HG02938 (cell line): Measurements from ENCODE around the gene INHBE.

ENCODE experiments used
- ATAC-seq: cut with Tn5 transposase; IDR thresholded peaks from one replicate; pipeline ENCODE4 v1.9.1; 2021; ENCODE audit warnings: mild to moderate bottlenecking, moderate library complexity; ENCODE audit not compliant: unreplicated experiment

Gene INHBE

GRCh38 chr12:57474430-57474829 lies 19.3 kb downstream of the INHBE start:
- ATAC-seq = no peak

- no peak for ATAC-seq
These were observed 19.8 kb downstream of the INHBE start for GRCh38 chr12:57474862-57475261.

GRCh38 chr12:57475271-57476161 lies 20.4 kb downstream of the INHBE start:
- ATAC-seq = no peak

GRCh38 chr12:57476162-57476992 lies 21.3 kb downstream of the INHBE start:
- ATAC-seq = peak; percentile 32

GRCh38 chr12:57476993-57477709 lies 22.0 kb downstream of the INHBE start:
- ATAC-seq = no peak

GRCh38 chr12:57477710-57478681 lies 22.9 kb downstream of the INHBE start:
- ATAC-seq = no peak

GRCh38 chr12:57479043-57479375 lies 23.9 kb downstream of the INHBE start:
- no peak for ATAC-seq

- peak; percentile 45 for ATAC-seq
These were observed 24.4 kb downstream of the INHBE start, which contains the start of gene ARHGAP9 for GRCh38 chr12:57479376-57480115. TSS of gene ARHGAP9 (minus strand) at chr12:57479866. CDS start at chr12:57479406, 460 bp downstream.

GRCh38 chr12:57481671-57482070 lies 26.6 kb downstream of the INHBE start:
- ATAC-seq = no peak

GRCh38 chr12:57483466-57483865 lies 28.4 kb downstream of the INHBE start:
- no peak for ATAC-seq

GRCh38 chr12:57485695-57486094 lies 30.6 kb downstream of the INHBE start:
- no peak for ATAC-seq

GRCh38 chr12:57487055-57487596 lies 32.0 kb downstream of the INHBE start:
- no peak for ATAC-seq

- peak; percentile 96 for ATAC-seq
These were observed 32.7 kb downstream of the INHBE start, which contains the start of gene MARS1 for GRCh38 chr12:57487597-57488401. TSS of gene MARS1 (plus strand) at chr12:57488068. CDS start at chr12:57488091, 23 bp downstream.

- no peak for ATAC-seq
These were observed 33.5 kb downstream of the INHBE start for GRCh38 chr12:57488402-57489156.

- no peak for ATAC-seq
These were observed 34.1 kb downstream of the INHBE start for GRCh38 chr12:57489157-57489641.

GRCh38 chr12:57490126-57490525 lies 35.0 kb downstream of the INHBE start:
- no peak for ATAC-seq
